GM18870 (cell line): ENCODE measurements around the gene DNALI1.

Experiments
- ATAC-seq: cut with Tn5 transposase; IDR thresholded peaks from one replicate; pipeline ENCODE4 v1.9.1; 2021; ENCODE audit warnings: moderate library complexity; ENCODE audit not compliant: unreplicated experiment

Gene DNALI1

GRCh38 chr1:37599940-37600339 lies 43.2 kb downstream of the DNALI1 start:
- ATAC-seq = no peak

DNA sequence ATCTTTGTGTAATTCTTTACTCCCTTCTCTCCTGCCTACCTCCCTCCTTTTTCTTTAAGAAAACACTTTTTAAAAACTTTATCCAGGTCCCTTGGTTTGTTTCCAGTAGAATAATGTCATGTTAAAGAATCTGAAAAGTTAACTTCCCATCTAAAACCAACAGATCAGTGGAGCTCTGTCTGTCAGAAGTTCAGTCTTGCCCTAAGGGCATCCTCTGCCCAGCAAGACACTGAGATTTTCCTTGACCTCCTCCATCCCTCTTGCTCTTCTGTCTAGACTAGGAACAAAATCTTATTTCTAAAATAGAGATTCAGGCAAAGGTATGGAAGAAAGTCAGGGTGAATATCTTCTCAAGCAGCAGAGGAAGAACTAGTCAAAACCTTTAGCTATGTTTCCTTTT lies 44.7 kb downstream of the DNALI1 start:
- ATAC-seq = no peak

- ATAC-seq = no peak
Measured at GRCh38 chr1:37602750-37603694, 46.3 kb downstream of the DNALI1 start.

GRCh38 chr1:37605061-37605650 lies 48.4 kb downstream of the DNALI1 start:
- no peak for ATAC-seq

DNA sequence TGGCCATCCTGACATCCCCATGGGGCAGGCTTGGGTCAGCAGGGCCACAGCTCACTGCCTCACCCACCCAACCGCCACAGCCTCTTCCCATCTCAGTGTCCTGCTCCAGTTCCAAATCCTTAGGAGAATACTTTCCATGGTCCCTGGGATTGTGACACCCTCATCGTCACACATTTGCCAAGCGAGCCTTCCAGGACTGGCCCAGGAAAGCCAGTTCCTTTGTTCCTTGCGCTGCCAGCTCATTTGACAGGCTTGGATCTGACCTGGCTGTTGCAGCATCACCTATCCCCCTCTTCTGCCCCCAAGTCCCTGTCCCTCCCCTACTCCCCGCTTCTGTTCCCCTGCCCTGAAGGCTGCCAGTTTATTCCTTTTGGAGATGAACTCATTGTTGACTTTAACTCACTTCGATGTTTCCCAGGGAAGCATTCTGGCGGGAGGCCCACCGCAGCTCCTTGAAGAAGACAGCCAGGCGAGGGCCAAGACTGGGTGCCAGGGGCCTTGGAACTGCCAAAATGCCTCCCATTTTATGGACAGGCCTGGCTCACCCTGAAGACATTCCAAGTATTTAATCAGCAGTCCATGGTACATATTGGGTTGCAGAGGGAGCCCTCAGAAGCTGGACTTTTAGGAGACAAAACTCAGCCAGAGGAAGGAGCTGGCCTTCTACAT lies 49.2 kb downstream of the DNALI1 start:
- no peak for ATAC-seq

DNA sequence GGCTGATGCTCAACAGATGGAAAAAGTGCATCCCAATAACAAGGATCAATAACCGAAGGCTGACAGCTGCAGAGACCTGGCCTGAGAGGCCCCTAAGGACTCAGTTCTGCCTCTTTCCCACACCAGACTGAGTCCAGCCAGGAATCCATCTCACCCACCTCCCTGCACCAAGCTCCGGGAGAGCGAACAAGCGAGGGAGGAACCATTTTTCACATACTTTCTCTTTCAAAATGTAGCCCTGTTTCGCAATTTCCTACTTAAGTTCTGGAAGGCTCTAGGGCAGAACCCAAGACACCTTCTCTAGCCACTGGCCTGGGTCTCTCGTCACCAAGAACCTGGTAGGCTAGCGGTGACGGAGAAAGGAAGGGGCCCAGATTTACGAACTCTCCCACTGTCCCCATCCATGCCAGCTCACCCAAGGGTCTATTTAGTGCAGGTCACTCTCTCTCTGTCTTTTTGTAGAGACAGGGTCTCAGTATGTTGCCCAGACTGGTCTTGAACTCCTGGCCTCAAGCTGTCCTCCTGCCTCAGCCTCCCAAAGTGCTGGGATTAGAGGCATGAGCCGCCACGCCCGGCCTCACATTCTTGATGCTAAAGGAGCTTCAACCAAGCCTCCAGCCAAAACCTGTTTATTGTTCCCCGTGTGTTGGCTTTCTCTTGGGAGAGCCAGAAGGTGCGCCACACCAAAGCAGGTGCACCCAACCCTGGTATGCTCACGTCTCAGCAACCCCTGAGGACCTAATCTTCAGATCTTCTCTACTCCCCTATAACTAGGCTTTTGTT lies 49.9 kb downstream of the DNALI1 start:
- ATAC-seq = no peak

- ATAC-seq = no peak
Measured at GRCh38 chr1:37609002-37609401, 52.3 kb downstream of the DNALI1 start.

- ATAC-seq = no peak
Measured at GRCh38 chr1:37609994-37610393, 53.3 kb downstream of the DNALI1 start.

DNA sequence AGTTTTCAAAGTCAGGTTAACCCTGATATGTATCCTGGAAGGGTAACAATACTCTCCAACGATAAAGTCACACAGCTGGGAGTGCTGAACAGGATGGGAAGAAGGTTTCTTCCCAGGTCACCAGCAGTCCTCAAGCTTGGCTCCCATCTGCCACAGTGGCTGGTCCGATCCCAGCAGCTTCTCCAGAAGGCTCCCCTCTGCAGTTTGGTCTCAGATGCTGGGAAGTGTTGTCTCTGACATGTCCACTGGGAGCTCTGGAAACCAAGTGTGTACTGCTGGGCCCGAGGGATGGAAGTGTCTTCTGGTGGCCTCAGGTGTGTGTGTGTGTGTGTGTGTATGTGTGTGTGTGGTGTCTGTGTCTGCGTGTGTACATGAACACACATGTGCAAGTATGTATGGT lies 55.4 kb downstream of the DNALI1 start:
- ATAC-seq = no peak

- no peak for ATAC-seq
Measured at GRCh38 chr1:37614105-37614504, 57.4 kb downstream of the DNALI1 start.

DNA sequence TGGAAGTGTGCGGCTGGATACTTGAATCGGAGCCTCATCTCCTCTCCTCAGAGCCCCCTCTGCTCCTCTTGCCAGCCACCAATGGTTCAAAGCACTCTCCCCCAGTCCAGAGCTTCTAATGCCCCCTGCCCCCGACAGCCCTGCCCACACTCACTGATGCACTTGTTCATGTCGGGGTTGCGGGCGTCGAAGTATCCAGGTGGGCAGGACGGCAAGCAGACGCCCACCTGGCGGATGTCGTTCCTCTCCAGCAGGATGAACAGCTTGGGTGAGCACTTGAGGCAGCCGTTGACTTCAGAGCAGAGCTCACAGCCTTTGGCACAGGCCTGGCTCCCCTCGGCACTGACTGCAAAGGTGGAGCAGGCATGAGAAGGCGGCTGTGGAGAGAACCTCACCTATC lies 59.6 kb downstream of the DNALI1 start:
- no peak for ATAC-seq
